ENCODE data around the gene CPZ.

Gene CPZ

DNA sequence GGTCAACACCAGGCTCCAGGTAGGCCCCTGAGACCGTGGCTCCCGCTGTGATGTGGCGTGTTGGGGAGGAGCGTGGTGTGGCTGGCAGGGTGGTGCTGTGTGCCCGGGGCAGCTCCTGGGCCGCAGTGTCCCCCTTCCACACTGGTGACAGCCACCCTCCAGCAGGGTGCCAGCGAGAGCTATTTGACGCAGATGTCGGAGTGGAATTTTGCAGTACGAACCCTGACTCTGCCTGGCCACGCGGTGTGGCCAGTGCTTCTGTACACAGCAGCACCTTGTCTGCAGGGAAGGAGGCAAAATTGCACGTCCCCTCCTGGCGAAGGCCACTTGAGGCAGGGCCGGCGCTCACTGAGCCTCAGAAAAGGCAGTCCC, 53.2 kb downstream of the CPZ start:
- WGBS (ENCODE audit: insufficient coverage, insufficient read length) = no CpG with 5 or more reads among the region's 16 CpGs
- Histone ChIP-seq H3K36me3 (ENCODE audit: control insufficient read depth, insufficient read depth, low read length) (no peaks in the 10 kb centered on the region), H3K9me3 (ENCODE audit: control insufficient read depth, insufficient read depth, low read length) (no peaks in the 10 kb centered on the region), H3K4me1 (ENCODE audit: control insufficient read depth, insufficient read depth, low read length) (no peaks in the 10 kb centered on the region; the same call in 1 of the 2 replicates), H3K4me3 (ENCODE audit: low read length) (no peak overlapping the region), H3K27me3 (ENCODE audit: control insufficient read depth, insufficient read depth, low read length) (no peaks in the 10 kb centered on the region), H3K27ac (ENCODE audit: low read length) (no peak overlapping the region)
- no peak for DNase-seq (ENCODE audit: low read depth, low spot score)

DNA sequence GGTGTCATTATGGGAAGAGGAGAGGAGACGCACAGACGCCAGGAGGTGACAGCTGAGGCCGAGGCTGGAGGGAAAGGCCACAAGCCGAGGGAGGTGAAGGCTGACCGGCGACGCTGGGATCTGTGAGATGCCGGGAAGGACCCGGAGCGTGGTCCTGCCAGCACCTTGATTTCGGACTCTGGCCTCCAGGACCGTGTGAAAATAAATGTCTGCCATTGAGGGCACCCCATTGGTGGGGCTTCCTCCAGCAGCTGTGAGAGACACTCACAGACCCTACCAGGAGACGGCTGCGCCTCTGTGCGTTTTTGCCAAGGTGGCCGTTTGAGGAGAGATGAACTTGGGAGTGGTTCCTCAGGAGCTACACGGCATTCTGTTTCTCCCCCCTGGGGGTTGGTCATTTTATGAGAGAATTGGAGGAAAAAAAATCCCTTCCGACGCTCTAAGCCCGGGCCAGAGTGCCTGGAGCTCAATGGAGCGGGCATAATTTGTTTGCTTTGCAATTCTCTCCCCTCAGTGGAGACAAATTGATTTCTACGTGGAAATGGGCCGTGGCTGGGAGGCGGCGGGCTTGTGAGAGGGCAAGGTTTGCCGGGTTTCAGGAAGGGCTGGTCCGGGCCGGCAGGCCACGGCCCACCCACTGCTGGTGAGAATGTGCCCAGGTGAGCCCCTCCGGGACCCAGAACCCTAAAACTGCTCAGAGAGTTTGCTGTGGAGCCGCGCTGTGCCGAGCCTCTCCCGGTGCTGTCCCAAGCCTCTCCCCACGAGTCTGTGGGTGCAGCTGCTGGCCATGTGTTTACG, 53.9 kb downstream of the CPZ start:
- Histone ChIP-seq H3K4me1 (ENCODE audit: control insufficient read depth, insufficient read depth, low read length) (no peaks in the 10 kb centered on the region; the same call in 1 of the 2 replicates), H3K27ac (ENCODE audit: low read length) (no peak overlapping the region), H3K27me3 (ENCODE audit: control insufficient read depth, insufficient read depth, low read length) (no peaks in the 10 kb centered on the region), H3K36me3 (ENCODE audit: control insufficient read depth, insufficient read depth, low read length) (no peaks in the 10 kb centered on the region), H3K4me3 (ENCODE audit: low read length) (no peak overlapping the region), H3K9me3 (ENCODE audit: control insufficient read depth, insufficient read depth, low read length) (no peaks in the 10 kb centered on the region)
- no peak for DNase-seq (ENCODE audit: low read depth, low spot score)
- WGBS (ENCODE audit: insufficient coverage, insufficient read length) = no CpG with 5 or more reads among the region's 36 CpGs

DNA sequence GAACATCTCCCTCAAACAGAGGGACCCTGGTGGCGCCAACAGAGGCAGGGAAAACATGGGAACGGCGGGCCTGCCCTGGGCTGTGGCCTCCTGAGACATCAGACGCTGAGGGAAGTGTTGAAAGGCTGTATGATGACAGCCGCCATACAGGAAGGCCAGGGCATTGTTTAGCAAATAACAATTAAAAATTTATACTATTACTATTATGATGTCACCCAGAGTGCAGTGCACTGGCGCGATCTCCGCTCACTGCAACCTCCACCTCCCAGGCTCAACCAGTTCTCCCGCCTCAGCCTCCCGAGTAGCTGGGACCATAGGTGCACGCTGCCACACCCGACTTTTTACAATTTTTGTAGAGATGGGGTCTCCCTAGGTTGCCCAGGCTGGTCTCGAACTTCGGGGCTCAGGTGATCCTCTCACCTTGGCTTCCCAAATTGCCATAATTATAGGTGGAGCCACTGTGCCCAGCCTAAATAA, 54.6 kb downstream of the CPZ start:
- no peak overlapping the region for H3K27ac ChIP-seq (ENCODE audit: low read length)
- DNase-seq (ENCODE audit: low read depth, low spot score) = no peak
- no peaks in the 10 kb centered on the region for H3K36me3 ChIP-seq (ENCODE audit: control insufficient read depth, insufficient read depth, low read length)
- H3K4me3 ChIP-seq (ENCODE audit: low read length) = no peak overlapping the region
- no CpG with 5 or more reads among the region's 14 CpGs for WGBS (ENCODE audit: insufficient coverage, insufficient read length)
- no peaks in the 10 kb centered on the region; the same call in 1 of the 2 replicates for H3K4me1 ChIP-seq (ENCODE audit: control insufficient read depth, insufficient read depth, low read length)
- H3K27me3 ChIP-seq (ENCODE audit: control insufficient read depth, insufficient read depth, low read length) = no peaks in the 10 kb centered on the region
- no peaks in the 10 kb centered on the region for H3K9me3 ChIP-seq (ENCODE audit: control insufficient read depth, insufficient read depth, low read length)

DNA sequence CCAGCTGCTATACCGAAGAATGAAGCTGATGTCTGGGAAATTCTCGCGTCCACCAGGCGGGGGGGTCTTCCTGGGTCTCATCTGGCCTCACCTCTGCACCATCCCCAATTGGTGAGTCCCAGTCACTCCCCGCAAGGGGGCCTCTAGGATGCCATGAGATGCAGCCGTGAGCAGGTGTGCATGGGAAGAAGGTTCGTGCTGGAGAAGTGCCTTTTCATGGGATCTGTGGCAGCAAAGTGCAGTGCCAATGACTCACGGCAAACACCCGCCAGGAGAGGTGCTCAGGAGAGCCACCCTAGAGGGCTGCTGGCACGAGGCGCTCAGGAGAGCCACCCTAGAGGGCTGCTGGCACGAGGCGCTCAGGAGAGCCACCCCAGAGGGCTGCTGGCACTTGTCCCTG, 55.1 kb downstream of the CPZ start:
- DNase-seq (ENCODE audit: low read depth, low spot score) = no peak
- Histone ChIP-seq H3K4me1 (ENCODE audit: control insufficient read depth, insufficient read depth, low read length) (no peaks in the 10 kb centered on the region; the same call in 1 of the 2 replicates), H3K36me3 (ENCODE audit: control insufficient read depth, insufficient read depth, low read length) (no peaks in the 10 kb centered on the region), H3K27me3 (ENCODE audit: control insufficient read depth, insufficient read depth, low read length) (no peaks in the 10 kb centered on the region), H3K4me3 (ENCODE audit: low read length) (no peak overlapping the region), H3K9me3 (ENCODE audit: control insufficient read depth, insufficient read depth, low read length) (no peaks in the 10 kb centered on the region), H3K27ac (ENCODE audit: low read length) (no peak overlapping the region)
- WGBS (ENCODE audit: insufficient coverage, insufficient read length) = no CpG with 5 or more reads among the region's 13 CpGs

DNA sequence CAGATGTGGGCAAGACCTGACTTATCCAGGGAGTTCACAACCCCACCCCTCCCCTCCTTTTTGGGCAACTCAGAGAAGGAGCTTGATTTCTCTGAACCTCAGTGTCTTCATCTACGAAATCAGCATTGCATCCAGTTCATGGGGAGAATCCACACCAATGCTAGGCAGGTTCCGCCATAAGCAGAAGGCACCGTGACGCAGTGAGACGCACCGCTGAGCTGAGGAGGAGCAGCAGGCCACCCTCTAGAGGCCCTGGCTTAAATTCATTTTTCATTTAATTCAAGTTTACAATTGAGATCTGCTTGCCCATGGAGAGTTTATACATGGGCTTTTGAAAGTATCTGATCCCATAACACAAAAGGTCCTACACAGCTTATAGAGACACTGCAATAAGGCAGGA, 55.7 kb downstream of the CPZ start:
- Histone ChIP-seq H3K4me1 (ENCODE audit: control insufficient read depth, insufficient read depth, low read length) (no peaks in the 10 kb centered on the region; the same call in 1 of the 2 replicates), H3K27me3 (ENCODE audit: control insufficient read depth, insufficient read depth, low read length) (no peaks in the 10 kb centered on the region), H3K36me3 (ENCODE audit: control insufficient read depth, insufficient read depth, low read length) (no peaks in the 10 kb centered on the region), H3K4me3 (ENCODE audit: low read length) (no peak overlapping the region), H3K27ac (ENCODE audit: low read length) (no peak overlapping the region), H3K9me3 (ENCODE audit: control insufficient read depth, insufficient read depth, low read length) (no peaks in the 10 kb centered on the region)
- no CpG with 5 or more reads among the region's 6 CpGs for WGBS (ENCODE audit: insufficient coverage, insufficient read length)
- DNase-seq (ENCODE audit: low read depth, low spot score) = no peak

DNA sequence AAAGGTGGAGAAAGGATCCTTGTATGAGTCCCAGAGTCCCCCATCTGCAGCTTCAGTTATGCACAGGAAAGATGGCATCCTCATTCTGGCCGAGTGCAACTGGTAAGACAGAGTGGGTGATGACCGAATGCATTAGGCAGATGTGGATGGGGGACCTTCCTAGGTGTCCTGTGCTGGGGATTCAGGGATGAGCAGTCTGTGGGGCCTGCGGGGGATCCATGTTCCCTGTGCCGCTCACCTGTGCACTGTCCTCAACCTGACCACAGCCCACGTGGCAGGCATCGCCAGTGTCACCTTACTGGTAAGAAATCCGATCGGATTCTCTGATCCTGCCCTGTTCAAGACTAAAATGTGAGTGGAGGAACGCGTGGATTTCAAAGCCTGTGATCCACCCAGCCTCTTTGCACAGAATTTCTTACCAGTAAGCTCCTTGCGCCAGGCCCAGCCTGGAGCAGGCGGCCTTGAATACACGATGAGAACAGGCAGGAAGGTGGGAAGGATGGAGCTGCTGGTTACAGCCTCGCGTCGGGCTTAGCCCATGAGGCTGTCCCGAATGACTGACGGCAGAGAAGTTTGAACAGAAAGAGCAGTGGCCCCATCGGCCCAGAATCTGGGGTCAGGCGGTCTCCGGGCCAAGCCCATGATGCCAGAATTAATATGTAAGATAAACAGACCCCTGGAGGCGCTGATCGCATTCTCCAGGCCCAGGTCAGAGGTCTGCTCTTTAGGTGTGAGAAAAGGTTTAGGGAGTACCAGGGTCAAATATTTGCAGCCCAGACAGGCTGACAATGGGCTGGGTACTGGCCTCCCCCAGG, 56.5 kb downstream of the CPZ start:
- Histone ChIP-seq H3K36me3 (ENCODE audit: control insufficient read depth, insufficient read depth, low read length) (no peaks in the 10 kb centered on the region), H3K4me1 (ENCODE audit: control insufficient read depth, insufficient read depth, low read length) (no peaks in the 10 kb centered on the region), H3K9me3 (ENCODE audit: control insufficient read depth, insufficient read depth, low read length) (no peaks in the 10 kb centered on the region), H3K4me3 (ENCODE audit: low read length) (no peak overlapping the region), H3K27ac (ENCODE audit: low read length) (no peak overlapping the region), H3K27me3 (ENCODE audit: control insufficient read depth, insufficient read depth, low read length) (no peaks in the 10 kb centered on the region)
- DNase-seq (ENCODE audit: low read depth, low spot score) = no peak
- WGBS (ENCODE audit: insufficient coverage, insufficient read length) = no CpG with 5 or more reads among the region's 23 CpGs

DNA sequence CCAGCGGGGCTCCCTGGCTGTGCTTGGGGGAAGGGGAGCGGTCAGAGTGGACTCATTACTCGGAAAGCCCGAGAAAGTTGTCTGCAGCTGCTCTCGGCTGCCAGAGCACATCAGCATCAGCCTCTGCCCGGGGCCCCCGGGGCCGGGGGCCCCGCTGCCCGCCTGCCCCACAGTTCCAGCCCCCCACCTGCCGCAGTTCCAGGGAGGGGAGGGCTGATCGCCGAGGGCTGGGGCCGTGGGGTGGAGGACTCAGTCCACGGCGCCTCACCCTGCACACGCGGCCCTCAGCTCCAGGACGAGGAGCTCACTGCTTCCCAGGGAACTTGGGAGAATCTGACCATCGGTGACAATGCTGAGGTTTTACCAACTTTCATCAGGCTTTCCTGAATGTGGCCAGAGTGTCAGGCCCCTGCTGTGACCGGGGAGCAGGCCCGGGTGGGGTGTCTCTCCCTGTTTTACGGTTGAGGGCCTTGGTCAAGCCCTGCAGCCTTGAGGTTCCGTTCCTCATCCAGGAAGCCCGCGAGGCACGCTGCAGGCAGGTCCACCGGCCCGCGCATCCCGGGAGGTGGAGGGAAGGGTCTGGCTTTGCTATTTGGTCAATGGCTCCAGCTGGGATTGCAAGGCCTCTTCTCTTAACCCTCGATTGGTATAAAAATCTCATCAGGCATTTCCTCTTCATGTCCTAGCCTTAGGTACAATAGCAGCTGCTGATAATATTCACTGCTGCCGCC, 57.2 kb downstream of the CPZ start:
- H3K4me3 ChIP-seq (ENCODE audit: low read length) = no peak overlapping the region
- H3K27me3 ChIP-seq (ENCODE audit: control insufficient read depth, insufficient read depth, low read length) = no peaks in the 10 kb centered on the region
- no peaks in the 10 kb centered on the region for H3K9me3 ChIP-seq (ENCODE audit: control insufficient read depth, insufficient read depth, low read length)
- no peaks in the 10 kb centered on the region for H3K36me3 ChIP-seq (ENCODE audit: control insufficient read depth, insufficient read depth, low read length)
- H3K4me1 ChIP-seq (ENCODE audit: control insufficient read depth, insufficient read depth, low read length) = no peaks in the 10 kb centered on the region
- H3K27ac ChIP-seq (ENCODE audit: low read length) = no peak overlapping the region
- WGBS (ENCODE audit: insufficient coverage, insufficient read length) = no CpG with 5 or more reads among the region's 33 CpGs
- DNase-seq (ENCODE audit: low read depth, low spot score) = no peak

DNA sequence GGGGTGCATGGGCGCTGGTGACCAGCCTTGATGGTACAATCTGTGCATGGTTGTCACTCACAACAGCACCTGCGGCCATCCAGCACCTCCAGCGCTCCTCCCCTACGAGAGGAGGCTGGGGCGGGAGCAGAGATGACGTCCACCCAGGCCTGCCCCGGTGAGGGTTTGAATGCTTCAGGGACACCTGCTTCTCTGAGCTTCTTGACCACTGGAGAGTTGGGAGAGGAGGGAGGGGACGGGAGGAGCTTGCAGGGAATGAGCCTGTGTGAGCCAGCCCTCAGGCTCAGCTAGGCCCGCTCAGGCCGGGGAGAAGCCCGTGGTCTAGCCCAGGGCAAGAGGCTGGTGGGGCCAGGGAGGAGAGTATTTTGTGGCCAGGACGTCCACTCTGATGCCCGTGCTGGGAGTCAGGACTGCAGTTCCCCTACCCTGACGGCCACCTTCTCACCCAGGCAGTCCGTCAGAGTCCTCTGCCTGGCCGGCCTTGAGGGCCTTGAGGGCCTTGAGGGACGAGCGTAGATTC, 59.2 kb downstream of the CPZ start:
- H3K36me3 ChIP-seq (ENCODE audit: control insufficient read depth, insufficient read depth, low read length) = no peaks in the 10 kb centered on the region
- H3K27ac ChIP-seq (ENCODE audit: low read length) = no peak overlapping the region
- H3K4me1 ChIP-seq (ENCODE audit: control insufficient read depth, insufficient read depth, low read length) = no peaks in the 10 kb centered on the region
- no peaks in the 10 kb centered on the region for H3K9me3 ChIP-seq (ENCODE audit: control insufficient read depth, insufficient read depth, low read length)
- no peaks in the 10 kb centered on the region for H3K27me3 ChIP-seq (ENCODE audit: control insufficient read depth, insufficient read depth, low read length)
- H3K4me3 ChIP-seq (ENCODE audit: low read length) = no peak overlapping the region
- DNase-seq (ENCODE audit: low read depth, low spot score) = no peak
- no CpG with 5 or more reads among the region's 18 CpGs for WGBS (ENCODE audit: insufficient coverage, insufficient read length)

DNA sequence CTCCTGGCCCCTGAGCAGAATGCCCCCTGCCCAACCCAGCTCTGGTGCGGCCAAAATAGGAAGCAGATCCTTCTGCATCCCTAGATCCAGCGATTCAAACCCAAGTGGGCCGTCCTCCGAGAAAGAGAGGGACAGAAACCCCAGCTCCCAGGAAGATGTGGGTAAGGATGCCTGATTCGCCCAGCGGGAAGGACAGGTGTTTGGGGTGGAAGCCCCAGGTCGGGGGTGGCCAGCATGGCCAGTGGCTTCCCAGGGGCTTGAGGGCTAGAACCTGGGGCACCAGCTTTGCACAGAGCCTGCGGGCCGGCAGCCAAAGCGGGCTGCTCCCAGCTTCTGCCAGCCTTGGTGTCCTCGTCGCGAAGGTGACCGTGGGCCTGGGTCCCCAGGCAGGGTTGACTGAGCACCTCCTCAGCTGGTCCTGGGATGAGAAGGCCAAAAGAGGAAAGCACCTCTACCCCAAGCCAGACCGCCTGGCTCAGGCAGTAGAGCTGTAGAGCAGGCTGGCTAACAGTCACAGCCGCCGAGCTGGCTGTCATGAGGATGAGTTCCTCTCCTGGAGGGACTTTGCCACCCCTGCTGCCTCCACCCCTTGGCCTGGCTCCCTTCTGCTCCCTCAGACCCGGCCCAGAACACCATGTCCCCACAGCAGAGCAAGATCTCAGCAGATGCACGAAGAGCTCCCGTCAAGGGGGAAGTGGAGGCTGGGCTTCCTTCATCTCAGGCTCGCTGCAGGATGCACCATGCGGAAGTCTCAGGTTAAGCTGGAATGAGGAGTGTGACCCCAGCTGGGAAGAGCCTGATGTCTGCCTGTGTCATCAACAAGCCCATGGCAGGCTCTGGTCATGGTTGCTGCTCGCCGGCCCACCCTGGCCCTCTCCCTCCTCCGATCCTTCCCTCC, 59.9 kb downstream of the CPZ start:
- no CpG with 5 or more reads among the region's 25 CpGs for WGBS (ENCODE audit: insufficient coverage, insufficient read length)
- no peak for DNase-seq (ENCODE audit: low read depth, low spot score)

More for the DNA sequence above, 59.9 kb downstream of the CPZ start:
- H3K36me3 ChIP-seq (ENCODE audit: control insufficient read depth, insufficient read depth, low read length) = no peaks in the 10 kb centered on the region
- no peaks in the 10 kb centered on the region for H3K4me1 ChIP-seq (ENCODE audit: control insufficient read depth, insufficient read depth, low read length)
- no peaks in the 10 kb centered on the region for H3K9me3 ChIP-seq (ENCODE audit: control insufficient read depth, insufficient read depth, low read length)
- H3K4me3 ChIP-seq (ENCODE audit: low read length) = no peak overlapping the region
- no peak overlapping the region for H3K27ac ChIP-seq (ENCODE audit: low read length)
- H3K27me3 ChIP-seq (ENCODE audit: control insufficient read depth, insufficient read depth, low read length) = no peaks in the 10 kb centered on the region
